Measurements from ENCODE around the gene SFXN5.

The SFXN5 gene

DNA sequence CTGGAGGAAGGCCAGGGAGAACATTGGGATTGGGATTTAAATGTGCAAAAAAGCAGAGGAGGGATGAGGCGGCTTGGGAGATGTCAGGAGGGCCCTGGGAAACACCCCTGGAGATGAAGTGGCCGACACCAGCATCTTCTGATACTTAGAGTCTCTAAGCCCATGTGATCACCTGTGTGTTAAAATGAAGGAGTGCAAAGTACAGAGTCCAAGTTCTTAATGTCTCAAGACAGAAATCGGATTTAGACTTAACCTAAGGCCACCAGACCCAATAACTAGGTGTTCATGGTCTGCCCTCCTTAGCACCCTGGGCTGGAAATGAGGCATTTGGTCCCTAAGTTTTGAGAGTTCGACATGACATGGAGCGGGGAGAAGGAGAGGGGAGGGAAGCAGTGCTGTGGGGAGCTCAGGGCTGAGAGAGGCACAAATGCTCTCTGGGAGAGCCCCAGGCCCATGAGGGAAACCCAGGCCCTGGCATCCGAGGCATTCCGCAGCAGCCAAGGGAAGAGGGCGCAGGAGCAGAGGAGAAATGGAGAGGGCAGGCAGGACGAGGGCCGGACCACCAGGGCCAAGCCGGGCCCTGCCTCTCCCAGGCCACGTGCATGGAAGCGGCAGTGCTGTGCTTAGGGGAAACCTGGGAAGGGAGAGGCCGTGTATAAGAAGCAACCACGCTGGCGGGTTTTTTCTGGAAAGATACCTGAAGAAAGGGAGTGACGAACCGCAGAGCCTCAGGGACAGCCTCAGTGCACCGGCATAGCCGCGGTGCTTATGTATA lies 63.3 kb downstream of the SFXN5 start:
- no peak for DNase-seq (ENCODE audit: low read depth in 1 of 2, low spot score in 1 of 2)
- in situ Hi-C loops (cut with HindIII; ENCODE audit: low pct_unique_long_range_greater_than_20kb, low sequenced_read_pairs), result no loop called here
- no peak for TF ChIP-seq JUND (IDR thresholded peaks at IDR 0.05; ENCODE audit: low read depth)

DNA sequence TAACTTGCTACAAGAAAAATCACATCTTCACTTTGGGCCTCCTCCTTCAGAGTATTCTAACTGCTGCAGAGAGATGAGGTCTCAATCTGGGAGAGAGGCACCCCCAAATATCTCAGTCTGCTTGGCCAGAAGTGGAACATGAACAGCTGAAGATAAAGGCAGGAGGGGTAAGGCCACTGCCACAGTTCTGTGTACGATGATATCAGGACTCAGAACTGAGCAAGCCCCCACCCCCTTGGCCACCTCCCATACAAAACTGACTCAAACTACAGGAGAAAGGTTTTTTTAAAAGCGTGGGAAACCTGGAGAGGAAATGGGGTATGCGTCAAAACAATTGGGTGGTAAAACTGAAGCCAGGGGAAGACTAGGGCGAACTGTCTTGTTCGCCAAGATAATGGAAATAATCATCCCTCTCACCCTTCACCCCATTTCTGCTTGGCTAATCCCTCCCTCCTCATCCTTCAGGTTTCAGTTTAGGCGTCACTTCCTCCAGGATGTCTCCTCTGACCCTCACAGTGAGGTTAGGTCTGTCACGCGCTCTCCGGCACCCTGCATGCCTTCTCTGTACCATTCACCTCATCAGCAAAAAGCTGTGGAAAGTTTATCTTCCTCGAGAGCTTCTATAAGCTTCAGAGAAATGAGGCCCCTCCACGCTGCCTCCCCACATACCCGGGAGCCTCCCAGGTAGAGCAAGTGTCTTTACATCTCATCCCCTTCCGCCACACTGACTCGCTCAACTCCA lies 64.4 kb downstream of the SFXN5 start:
- no peak for DNase-seq (ENCODE audit: low read depth in 1 of 2, low spot score in 1 of 2)
- in situ Hi-C loops (cut with HindIII; ENCODE audit: low pct_unique_long_range_greater_than_20kb, low sequenced_read_pairs), result no loop called here
- no peak for TF ChIP-seq JUND (IDR thresholded peaks at IDR 0.05; ENCODE audit: low read depth)

DNA sequence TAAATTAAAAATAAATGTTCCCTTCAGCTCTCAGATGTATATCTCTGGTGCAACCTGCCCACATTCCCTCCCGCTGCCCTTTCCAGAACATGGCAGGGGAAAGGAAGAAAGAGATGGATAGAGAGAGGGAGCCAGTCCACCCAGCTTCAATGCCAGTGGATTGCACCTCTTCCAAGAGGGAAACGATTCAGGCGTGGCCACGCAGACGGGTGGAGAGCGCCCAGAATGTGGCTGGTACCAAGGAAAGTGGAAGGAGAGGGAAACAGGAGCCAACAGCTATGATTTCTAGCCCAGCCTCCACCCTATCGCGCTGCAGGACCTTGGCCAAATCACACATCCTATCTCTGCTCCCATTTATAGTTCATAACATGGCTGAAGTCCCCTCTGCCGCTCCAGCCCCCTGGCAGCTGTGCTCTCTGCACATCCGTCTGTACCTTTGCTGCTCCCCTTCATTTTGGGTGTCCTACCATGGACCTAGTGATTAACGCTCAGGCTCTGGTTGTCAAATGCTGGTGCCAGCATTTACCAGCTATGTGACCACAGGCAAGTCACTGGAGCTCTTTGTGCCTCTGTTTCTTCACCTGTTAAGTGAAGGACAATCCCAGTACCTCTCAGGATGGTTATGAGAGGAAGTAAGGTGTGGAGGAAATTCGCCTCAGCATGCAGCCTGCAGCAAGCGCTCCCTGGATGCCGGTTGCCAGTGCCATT lies 66.5 kb downstream of the SFXN5 start:
- in situ Hi-C loops (cut with HindIII; ENCODE audit: low pct_unique_long_range_greater_than_20kb, low sequenced_read_pairs), result no loop called here
- DNase-seq (ENCODE audit: low read depth in 1 of 2, low spot score in 1 of 2), result no peak

DNA sequence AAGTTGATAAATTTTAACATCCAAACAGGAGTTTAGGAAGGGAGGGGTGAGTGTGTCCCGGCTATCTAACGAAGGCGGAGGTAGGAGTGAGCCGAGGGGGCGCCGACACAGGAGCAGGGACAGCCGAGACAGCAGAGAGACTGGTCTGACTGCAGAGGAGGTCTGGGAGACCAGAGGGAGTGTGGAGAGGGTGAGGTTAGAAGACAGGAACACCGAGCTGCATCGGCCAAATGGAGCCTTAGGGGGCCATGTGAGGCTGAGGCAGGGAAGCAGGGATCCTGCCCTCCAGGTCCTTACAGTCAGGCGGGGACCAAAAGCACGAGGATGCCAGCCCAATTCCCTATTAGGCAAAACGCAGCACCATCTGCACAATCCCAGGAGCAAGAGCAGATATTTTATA lies 67.0 kb downstream of the SFXN5 start:
- DNase-seq (ENCODE audit: low read depth in 1 of 2, low spot score in 1 of 2), result no peak
- no peak for TF ChIP-seq JUND (IDR thresholded peaks at IDR 0.05; ENCODE audit: low read depth)
- in situ Hi-C loops (cut with HindIII; ENCODE audit: low pct_unique_long_range_greater_than_20kb, low sequenced_read_pairs), result no loop called here

More for the DNA sequence above, 66.5 kb downstream of the SFXN5 start:
- no peak for TF ChIP-seq JUND (IDR thresholded peaks at IDR 0.05; ENCODE audit: low read depth)

DNA sequence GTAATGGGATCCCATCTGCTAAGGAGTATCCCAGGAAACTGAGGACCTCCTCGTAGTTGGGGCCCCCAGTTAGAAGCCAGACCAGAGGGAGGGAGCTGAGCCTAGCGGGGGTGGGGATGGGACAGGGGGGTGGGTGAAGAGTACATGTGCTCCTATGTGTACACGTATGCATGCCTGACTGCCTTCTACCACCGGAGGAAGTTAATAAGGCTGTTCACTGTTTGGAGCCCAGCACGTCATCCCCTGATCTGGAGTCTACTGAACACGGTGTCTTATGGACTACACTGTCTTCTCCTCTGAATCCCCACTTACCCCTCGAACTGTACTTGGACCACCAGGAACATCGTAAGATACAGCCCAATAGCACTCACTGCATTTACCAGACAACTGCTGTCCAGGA lies 68.5 kb downstream of the SFXN5 start:
- no peak for DNase-seq (ENCODE audit: low read depth in 1 of 2, low spot score in 1 of 2)
- no peak for TF ChIP-seq JUND (IDR thresholded peaks at IDR 0.05; ENCODE audit: low read depth)
- in situ Hi-C loops (cut with HindIII; ENCODE audit: low pct_unique_long_range_greater_than_20kb, low sequenced_read_pairs), result no loop called here

DNA sequence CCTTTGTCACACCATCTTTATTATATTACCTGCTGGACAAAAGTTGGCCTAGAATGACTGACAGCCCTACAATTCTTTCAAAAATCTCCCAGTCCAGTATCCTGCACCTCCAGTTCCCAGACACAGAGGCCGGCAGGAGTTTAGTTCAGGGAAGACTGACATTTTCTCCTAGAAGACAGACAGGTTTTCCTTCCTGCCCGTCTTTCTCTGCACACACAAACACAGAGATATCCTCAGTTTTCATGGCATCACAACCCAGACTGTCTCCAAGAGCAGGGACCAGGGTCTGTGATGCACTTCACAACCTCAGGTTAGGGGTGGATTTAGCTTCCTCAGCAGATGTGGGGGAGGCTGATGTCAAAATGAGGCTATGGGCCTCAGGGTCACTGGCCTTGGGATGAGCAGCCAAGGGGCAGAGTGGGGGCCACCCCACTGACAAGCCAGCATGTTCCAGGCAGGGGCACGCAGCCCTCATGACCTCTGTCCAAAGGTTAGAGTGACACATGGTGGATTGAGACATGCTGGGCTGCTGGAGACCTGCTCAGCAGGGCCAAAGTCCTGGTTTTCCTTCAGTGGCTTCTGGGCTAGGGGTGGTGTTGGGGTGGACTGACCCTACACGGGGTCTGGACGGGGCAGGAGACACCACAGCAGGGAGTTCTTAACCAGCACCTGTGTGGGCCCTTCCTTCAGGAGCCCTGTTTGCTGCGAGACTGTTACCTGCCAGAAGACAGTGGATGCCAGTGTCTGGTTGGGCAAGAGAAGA lies 70.5 kb downstream of the SFXN5 start:
- DNase-seq (ENCODE audit: low read depth in 1 of 2, low spot score in 1 of 2), result no peak
- in situ Hi-C loops (cut with HindIII; ENCODE audit: low pct_unique_long_range_greater_than_20kb, low sequenced_read_pairs), result no loop called here
- no peak for TF ChIP-seq JUND (IDR thresholded peaks at IDR 0.05; ENCODE audit: low read depth)

DNA sequence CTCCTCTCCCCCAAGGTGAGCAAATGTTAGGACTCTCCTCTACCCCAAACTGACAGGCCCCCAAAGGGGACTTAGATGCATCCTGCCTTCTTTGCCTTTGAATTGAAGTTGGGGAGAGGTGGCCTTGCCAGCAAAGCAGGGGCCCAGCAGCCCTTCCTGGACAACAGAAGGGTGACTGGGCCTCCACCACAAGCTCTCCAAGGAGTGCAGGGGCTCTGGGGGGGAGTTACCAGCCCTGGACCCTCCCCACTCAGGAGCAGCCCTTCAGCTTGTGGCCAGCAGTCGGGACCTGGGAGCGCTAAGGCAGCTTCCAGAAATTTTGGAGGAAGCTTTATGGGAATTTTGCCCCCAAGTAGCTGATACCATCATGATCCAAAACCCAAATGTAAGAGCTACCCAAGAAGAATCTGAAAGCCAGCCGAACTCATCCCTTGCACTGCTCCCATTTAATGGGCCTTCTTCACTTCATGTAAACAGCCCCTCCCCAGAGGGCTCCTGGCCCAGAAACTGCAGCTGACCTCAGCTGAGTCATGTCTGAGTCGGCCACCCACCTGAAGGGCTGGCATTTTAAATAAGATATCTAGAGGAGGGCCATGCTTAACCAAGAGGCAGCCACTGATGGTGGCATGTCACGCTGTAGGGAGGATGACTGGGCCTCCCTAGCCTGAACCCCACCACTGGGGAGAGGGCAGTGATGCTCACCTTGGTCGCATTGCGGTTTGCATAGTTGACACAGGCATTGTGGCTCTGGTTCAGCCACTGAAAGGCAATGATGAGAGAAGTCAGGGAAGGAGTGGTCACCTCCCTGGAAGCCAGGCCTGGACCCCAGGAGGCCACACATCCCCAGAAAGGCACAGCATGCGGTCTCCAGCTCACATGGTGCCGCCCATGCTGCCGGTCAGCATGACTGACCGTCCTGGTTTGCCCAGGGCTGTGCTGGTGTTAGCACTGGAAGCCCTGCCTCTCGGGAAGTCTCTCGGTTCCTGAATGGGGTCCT lies 71.5 kb downstream of the SFXN5 start:
- in situ Hi-C loops (cut with HindIII; ENCODE audit: low pct_unique_long_range_greater_than_20kb, low sequenced_read_pairs), result no loop called here
- no peak for DNase-seq (ENCODE audit: low read depth in 1 of 2, low spot score in 1 of 2)
- no peak for TF ChIP-seq JUND (IDR thresholded peaks at IDR 0.05; ENCODE audit: low read depth)

DNA sequence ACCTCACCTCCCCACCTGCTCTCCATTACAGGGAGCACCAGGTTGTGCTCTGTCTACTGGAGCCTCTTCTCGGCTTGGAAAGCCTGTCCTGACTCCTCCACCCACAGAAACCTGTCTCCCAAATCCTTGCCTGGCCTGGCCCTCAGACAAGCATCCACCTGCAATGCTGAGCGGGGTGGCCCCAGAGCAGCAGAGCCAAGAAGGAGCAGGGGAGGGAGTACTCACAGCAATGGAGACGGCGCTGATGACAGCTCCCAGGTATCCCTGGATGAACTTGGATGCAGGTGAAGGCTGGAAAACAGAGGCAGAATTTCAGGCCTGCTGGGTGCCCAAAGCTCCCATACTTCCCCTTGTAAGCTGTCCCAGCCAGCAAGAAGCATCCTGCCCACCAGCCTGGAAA lies 72.8 kb downstream of the SFXN5 start:
- no peak for DNase-seq (ENCODE audit: low read depth in 1 of 2, low spot score in 1 of 2)
- in situ Hi-C loops (cut with HindIII; ENCODE audit: low pct_unique_long_range_greater_than_20kb, low sequenced_read_pairs), result no loop called here
- no peak for TF ChIP-seq JUND (IDR thresholded peaks at IDR 0.05; ENCODE audit: low read depth)

DNA sequence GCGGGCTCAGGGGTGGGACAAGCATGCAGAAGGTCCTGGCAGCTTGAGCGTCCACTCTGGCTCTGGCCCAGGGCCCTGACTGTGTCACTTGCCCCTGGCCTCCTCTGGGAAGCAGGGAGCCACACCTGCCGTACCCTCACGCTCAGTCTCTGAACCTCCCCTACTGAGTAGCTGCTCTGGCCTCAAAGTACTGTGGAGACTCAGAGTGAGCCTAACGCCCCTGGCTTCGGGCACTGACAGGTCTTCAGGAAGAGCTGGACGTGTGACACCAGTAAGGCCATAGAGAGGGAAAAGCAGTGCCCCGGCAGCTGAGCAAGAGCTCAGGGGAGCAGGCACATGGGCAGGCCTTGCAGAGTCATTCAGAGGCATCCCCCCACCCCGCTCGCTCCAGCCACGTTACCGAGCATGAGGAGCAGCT lies 73.3 kb downstream of the SFXN5 start:
- no peak for TF ChIP-seq JUND (IDR thresholded peaks at IDR 0.05; ENCODE audit: low read depth)
- DNase-seq (ENCODE audit: low read depth in 1 of 2, low spot score in 1 of 2), result no peak
- in situ Hi-C loops (cut with HindIII; ENCODE audit: low pct_unique_long_range_greater_than_20kb, low sequenced_read_pairs), result no loop called here

DNA sequence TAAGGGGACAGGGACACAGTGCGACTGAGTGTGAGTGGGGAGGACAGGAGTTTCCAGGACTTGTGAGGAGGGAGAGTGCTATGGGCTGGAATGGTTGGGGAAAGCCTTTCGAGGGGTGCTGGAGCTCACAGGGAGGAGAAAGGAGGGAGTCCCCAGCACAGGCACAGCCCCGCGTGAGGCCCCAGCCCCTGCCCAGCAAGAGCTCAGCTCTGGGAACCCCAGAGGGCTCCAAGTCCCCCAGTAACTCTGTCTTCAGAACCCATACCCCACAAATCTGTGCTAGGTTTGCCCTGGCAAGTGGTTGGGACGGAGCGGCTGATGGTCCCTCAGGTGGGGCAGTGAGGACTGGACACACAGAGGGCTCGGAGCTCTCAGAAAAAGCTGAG lies 75.4 kb downstream of the SFXN5 start:
- TF ChIP-seq JUND (IDR thresholded peaks at IDR 0.05; ENCODE audit: low read depth), result no peak
- DNase-seq (ENCODE audit: low read depth in 1 of 2, low spot score in 1 of 2), result no peak
- in situ Hi-C loops (cut with HindIII; ENCODE audit: low pct_unique_long_range_greater_than_20kb, low sequenced_read_pairs), result no loop called here

DNA sequence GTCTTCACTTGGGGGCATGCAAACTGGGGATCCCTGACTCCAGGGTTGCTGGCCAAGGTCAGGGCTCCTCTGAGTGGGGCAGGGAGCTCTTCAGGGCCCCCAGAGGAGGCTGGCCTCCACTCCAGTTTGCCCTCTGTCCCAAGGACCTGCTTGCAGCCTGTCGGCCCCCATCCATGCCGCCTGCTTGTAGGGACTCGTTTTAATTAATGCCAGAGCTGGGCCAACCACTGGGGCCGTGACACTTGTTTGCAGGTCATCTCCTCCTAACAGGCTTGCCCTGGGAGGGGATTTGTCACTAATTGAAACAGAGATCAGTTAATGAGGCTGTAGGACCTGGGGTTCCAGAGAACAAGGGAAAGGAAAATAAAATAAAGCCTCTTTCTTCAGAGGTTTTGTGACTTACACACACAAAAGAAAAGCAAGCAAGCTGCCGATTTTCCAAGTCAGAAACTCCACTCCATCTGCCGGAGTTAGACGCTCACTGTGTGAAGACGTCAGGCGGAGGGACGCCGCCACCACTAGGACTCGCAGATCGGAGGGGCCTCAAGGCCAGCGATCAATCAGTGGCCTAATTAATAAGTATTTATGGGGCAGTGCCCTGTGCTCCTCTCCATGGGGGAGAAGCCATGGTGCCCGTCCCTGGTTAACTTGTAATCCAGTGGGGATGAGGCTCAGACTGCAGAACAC lies 75.9 kb downstream of the SFXN5 start:
- DNase-seq (ENCODE audit: low read depth in 1 of 2, low spot score in 1 of 2), result no peak
- in situ Hi-C loops (cut with HindIII; ENCODE audit: low pct_unique_long_range_greater_than_20kb, low sequenced_read_pairs), result no loop called here
- no peak for TF ChIP-seq JUND (IDR thresholded peaks at IDR 0.05; ENCODE audit: low read depth)
